AG04450 (cell line): ENCODE data around the gene NAMPT. TPM values are rescaled to one million over a fixed set of nuclear protein-coding genes. Genes with fewer than 3 reads are reported as not detected.

ENCODE experiments used
- CTCF ChIA-PET: fragments of 300-600, 350-600 bp; formaldehyde crosslinking; extraction: SDS; loops from one replicate; lab custom pipeline; 2022; ENCODE audit warnings: antibody characterized with exemption, inconsistent platforms; lab: Charles Lee
- POLR2A ChIA-PET: fragments of 350-600 bp; formaldehyde crosslinking; extraction: SDS; loops from one replicate; lab custom pipeline; 2021; ENCODE audit warnings: antibody characterized with exemption, inconsistent platforms; lab: Yijun Ruan, JAX
- DNase-seq: peaks from one replicate; pipeline ENCODE4 v3.0.0-alpha.2; 2011; ENCODE audit warnings: low read depth, low spot score
- H3K27ac ChIP-seq: one replicate; pipeline ENCODE4 v1.5.1; 2012; ENCODE audit warnings: low read depth, low read length, control low read depth
- H3K27me3 ChIP-seq: one replicate; pipeline ENCODE4 v1.6.0; 2012; ENCODE audit warnings: low read length; ENCODE audit not compliant: control insufficient read depth, insufficient read depth
- H3K4me3 ChIP-seq: 2 replicates; pipeline ENCODE4 v1.5.1; 2011; ENCODE audit warnings: mild to moderate bottlenecking, low read depth, low read length, control low read depth
- H3K9me3 ChIP-seq: 2 replicates; pipeline ENCODE4 v1.5.1; 2012; ENCODE audit warnings: low read length; ENCODE audit not compliant: control insufficient read depth, insufficient read depth
- polyA plus RNA-seq: library from polyadenylated mRNA; depleted of rRNA; stranded (reverse); fragments of >200 nt; gene quantifications from 2 replicates; pipeline ENCODE4 v1.2.3, GENCODE V29; 2011
- TF ChIP-seq, protein P1 (sequence below): IDR thresholded peaks from 2 replicates; pipeline ENCODE4 v1.5.1; 2011; ENCODE audit warnings: low read depth, low read length, control low read depth, inconsistent platforms

The NAMPT gene
- polyA plus RNA-seq, 1 experiment = 37.4 TPM

DNA sequence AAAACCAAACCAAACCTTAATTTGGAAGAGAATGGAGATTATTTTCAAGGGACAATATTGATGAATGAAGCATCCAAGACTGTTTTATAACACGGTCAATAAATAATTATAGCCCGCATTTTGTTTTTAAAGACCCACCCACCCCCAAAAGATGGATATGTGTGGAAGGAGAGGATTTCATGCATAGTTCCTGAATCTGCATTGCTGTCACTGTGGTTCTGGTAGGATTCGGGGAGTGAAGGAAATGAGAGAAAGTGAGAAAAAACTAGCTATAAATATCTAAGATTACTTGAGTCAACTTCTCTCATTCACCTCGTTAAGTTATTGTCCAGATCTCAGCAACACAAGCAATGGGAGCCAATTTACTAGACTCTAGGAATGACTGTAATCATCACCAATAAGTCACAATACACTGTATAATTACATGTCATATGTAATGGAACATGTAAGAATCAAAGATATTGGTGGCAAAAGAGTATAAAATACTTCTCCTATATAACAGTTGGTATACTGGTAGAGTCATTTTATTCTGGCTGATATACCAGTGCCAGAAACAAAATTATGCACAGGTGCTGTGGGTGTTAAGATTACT, 30.2 kb downstream of the NAMPT start:
- ChIA-PET POLR2A (no interaction called here), CTCF (no interaction called here)
- H3K27ac ChIP-seq = no peak overlapping the region
- H3K9me3 ChIP-seq = no peaks in the 10 kb centered on the region
- TF ChIP-seq, protein P1, sequence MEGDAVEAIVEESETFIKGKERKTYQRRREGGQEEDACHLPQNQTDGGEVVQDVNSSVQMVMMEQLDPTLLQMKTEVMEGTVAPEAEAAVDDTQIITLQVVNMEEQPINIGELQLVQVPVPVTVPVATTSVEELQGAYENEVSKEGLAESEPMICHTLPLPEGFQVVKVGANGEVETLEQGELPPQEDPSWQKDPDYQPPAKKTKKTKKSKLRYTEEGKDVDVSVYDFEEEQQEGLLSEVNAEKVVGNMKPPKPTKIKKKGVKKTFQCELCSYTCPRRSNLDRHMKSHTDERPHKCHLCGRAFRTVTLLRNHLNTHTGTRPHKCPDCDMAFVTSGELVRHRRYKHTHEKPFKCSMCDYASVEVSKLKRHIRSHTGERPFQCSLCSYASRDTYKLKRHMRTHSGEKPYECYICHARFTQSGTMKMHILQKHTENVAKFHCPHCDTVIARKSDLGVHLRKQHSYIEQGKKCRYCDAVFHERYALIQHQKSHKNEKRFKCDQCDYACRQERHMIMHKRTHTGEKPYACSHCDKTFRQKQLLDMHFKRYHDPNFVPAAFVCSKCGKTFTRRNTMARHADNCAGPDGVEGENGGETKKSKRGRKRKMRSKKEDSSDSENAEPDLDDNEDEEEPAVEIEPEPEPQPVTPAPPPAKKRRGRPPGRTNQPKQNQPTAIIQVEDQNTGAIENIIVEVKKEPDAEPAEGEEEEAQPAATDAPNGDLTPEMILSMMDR = no peak
- H3K27me3 ChIP-seq = no peaks in the 10 kb centered on the region
- DNase-seq = no peak
- H3K4me3 ChIP-seq = no peak overlapping the region

GRCh38 chr7:106252568-106252967, 32.2 kb downstream of the NAMPT start:
- ChIA-PET POLR2A (no interaction called here), CTCF (no interaction called here)
- no peak overlapping the region for H3K27ac ChIP-seq
- TF ChIP-seq, protein P1 = no peak
- DNase-seq = no peak
- no peaks in the 10 kb centered on the region for H3K27me3 ChIP-seq
- H3K9me3 ChIP-seq = no peaks in the 10 kb centered on the region
- H3K4me3 ChIP-seq = no peak overlapping the region

DNA sequence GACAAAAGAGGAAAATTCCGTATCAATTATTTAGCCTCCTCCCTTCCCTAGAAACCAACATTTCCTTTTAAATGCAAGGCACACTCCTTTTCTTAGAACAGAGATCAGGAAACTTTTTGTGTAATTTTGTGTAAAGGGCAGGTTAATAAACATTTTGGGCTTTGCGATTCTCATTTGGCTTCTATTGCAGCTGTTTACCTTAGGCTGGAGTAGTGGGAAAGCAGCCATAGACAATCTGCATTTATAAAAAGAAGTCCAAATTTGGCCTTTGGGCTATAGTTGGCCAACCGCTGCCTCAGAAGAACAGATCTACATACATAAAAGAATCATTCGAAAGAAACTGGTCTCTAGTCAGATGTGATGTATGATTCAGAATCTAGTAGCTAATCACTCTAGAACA, 35.3 kb downstream of the NAMPT start:
- Histone ChIP-seq H3K4me3 (no peak overlapping the region), H3K9me3 (no peaks in the 10 kb centered on the region), H3K27ac (no peak overlapping the region), H3K27me3 (no peaks in the 10 kb centered on the region)
- TF ChIP-seq, protein P1 = no peak
- DNase-seq = no peak
- POLR2A ChIA-PET = no interaction called here
- CTCF ChIA-PET = no interaction called here

- Histone ChIP-seq H3K4me3 (no peak overlapping the region), H3K9me3 (no peaks in the 10 kb centered on the region), H3K27me3 (no peaks in the 10 kb centered on the region), H3K27ac (no peak overlapping the region)
- TF ChIP-seq, protein P1 = no peak
- CTCF ChIA-PET = no interaction called here
- POLR2A ChIA-PET = no interaction called here
- DNase-seq = no peak
These were observed 36.2 kb downstream of the NAMPT start for GRCh38 chr7:106248600-106248999.

DNA sequence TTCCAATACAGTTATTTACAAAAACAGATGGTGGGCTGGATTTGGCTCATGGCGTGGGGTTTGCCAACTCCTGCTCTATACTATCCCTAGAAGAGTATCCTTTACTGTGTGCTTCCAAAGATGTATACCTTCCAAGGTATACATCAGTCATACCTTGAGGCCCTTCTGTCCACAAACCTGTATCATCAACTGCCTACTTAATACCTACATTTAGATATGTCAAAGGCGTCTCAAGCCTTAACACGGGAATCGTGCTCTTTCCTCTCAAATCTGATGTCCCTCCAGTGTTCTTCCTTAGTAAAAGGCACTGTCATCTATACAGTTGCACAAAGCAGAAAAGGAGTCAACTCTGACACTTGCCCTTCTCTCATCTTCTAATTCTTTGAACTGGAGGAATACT, 36.9 kb downstream of the NAMPT start:
- CTCF ChIA-PET = interaction anchor here (1.1 kb wide), 1 partner anchor 21 kb away, joined by 3 read pairs; no protein-coding TSS in a partner anchor
- DNase-seq = no peak
- TF ChIP-seq, protein P1 = no peak
- H3K27me3 ChIP-seq = no peaks in the 10 kb centered on the region
- no peak overlapping the region for H3K27ac ChIP-seq
- H3K9me3 ChIP-seq = no peaks in the 10 kb centered on the region
- POLR2A ChIA-PET = no interaction called here
- no peak overlapping the region for H3K4me3 ChIP-seq
